ENCODE measurements around the gene TSPAN11.
"Not testable (repeated sequence)": the region's sequence is repeated elsewhere in the genome, so short reads cannot be mapped to it uniquely, and the experiment has no call there.

The TSPAN11 gene, protein sequence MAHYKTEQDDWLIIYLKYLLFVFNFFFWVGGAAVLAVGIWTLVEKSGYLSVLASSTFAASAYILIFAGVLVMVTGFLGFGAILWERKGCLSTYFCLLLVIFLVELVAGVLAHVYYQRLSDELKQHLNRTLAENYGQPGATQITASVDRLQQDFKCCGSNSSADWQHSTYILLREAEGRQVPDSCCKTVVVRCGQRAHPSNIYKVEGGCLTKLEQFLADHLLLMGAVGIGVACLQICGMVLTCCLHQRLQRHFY
- 0 to 0.12 (median 0) reads per million in 9 experiments for total RNA-seq

DNA sequence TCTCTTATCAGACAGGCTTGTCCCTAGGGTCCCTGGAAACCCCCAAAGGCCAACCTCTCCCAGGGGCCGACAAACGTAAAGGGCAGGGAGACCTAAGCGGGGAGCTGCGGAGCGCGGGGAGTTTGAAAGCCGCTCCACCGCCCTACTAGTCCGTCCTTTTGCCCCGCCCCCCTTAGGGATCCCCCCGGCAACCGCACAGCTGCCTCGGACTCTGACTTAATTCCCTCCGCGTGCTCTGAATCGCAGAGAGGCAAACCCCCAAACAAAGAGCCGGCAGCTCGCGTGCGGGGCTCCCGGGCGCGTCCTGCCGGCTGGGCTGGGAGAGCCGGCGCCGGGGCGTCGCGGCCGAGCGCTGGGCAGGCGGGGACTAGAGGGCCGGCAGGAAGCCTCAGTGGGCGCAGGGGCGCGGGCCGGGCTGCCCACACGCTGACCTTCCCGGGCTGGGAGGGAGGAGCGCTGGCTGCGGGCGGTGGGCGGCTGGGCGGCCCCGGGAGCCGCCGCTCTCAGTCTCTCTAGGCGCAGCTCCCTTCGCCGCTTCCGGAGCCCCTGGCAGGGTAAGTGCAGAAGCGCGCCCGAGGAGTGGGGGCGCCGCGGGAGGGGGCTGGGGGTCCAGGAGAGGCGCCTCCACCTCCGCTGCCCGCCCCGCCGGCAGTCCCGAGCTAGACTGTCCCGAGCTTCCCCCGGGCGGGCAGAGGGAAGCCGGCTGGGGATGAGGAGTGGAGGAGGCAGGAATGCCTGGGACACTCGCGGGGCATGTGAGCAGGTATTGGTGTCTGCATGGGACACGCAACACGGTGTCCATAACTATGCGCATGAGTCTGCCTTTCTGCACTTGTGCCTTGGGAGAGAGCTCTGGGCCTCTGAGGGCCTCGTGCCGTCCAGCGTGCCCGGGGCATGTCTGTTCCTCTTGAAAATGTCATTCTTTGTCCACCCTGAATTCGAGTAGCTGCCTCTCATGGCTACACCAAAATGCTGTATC, at the start of gene TSPAN11:
TSS of gene TSPAN11 (plus strand) at position 506 of the 979 bp plus-strand sequence. CDS start 27,244 bp downstream, outside the sequence.
- no peak within 1 kb of the TSS for H3K4me3 Mint-ChIP-seq
- no peak for ATAC-seq (replicated peaks)
- no peaks in the 10 kb centered on the region for H3K4me1 Mint-ChIP-seq (ENCODE audit: low read depth in 2 of 2)
- peaks cover 0 to 3% of the 10 kb centered on the region in 2 donors for H3K9me3 Mint-ChIP-seq
- no peak for DNase-seq
- H3K27me3 Mint-ChIP-seq = peaks cover 53 to 83% of the 10 kb centered on the region in 2 donors
- H3K27ac Mint-ChIP-seq = no peak within 1 kb of the TSS
- no peaks in the 10 kb centered on the region for H3K36me3 Mint-ChIP-seq (ENCODE audit: insufficient read depth)

DNA sequence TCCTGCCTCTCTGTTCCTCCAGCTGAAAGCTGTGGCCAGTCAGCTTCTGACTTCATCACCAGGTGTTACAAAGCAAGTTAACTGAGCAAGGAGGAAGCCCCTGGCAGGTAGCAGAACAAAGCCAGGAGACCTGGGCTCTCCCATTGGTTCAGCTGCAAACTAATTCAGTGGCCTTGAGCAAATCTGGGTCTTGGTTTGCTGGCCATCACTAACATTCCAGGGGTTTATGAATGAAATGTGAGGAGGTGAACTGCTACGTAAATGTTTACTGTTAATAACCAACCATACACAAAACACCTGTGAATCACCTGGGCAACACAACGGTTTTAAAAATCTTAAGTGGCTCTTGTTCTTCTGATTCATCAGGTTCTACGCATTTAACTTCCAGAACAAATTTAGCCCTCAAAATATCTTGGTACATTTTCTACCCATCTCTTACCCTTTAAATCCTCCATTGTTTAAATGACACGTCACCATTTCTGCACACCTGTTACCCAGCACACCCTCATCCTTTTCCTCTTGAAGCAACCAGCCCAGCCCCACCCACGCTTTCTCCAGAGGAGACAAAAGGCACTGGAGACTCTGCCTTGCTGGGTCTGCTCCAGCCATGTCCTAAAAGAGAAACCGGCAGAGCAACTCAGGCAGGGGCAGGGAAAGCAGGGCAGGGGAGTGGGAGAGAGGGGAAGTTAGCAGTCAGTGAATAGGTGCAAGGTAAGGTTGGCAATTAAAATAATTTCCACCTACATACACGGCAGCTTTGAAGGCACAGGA, 49.3 kb upstream of the TSPAN11 start:
- DNase-seq (no peak), ATAC-seq (replicated peaks) (no peak)
- Mint-ChIP-seq H3K4me1 (ENCODE audit: low read depth in 2 of 2) (no peaks in the 10 kb centered on the region), H3K36me3 (ENCODE audit: insufficient read depth) (no peaks in the 10 kb centered on the region), H3K27me3 (peaks cover 36 to 59% of the 10 kb centered on the region in 2 donors), H3K27ac (no peak overlapping the region), H3K9me3 (no peaks in the 10 kb centered on the region), H3K4me3 (no peak overlapping the region)

DNA sequence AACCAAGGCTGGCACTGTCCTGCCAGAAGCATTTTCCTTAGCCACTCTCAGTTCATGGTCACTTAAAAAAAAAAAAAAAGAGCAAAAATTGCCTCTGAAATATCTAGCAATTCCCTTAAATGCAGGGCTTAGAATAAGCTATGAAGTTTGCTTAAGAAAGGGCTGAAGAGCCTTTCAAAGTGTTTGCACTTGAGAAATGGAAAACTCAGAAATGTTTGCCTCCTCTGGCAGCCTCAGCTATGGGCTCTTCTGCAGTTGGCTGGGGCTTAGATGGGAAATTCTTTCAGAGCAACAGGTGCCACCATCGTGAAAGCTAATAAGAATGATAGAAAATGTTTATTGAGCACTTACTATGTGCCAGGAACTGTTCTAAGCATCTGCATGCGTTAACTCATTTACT, 48.5 kb upstream of the TSPAN11 start:
- Mint-ChIP-seq H3K36me3 (ENCODE audit: insufficient read depth) (no peaks in the 10 kb centered on the region), H3K27ac (no peak overlapping the region), H3K4me3 (no peak overlapping the region), H3K4me1 (ENCODE audit: low read depth in 2 of 2) (no peaks in the 10 kb centered on the region), H3K27me3 (peaks cover 36 to 59% of the 10 kb centered on the region in 2 donors), H3K9me3 (no peaks in the 10 kb centered on the region)
- no peak for ATAC-seq (replicated peaks)
- no peak for DNase-seq

DNA sequence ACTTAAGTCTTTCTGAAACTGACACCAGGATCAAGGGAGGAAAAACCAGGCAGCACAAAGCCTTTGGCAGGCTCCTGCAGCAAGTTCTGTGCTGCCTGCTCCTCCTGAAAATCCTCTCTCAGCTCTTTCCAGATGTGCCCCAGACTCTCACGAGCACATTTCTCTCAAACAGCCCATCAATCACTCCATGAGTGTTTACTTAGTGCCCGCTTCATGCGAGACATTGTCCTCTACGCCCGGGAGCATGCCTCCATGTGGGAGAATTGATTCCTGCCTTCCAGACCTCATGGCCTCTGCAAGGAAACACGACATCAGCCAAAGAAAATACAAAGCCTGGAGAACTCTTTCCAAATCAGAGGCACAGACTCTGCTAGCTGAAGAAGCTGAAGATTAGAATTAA, 46.5 kb upstream of the TSPAN11 start:
- no peak for DNase-seq
- Mint-ChIP-seq H3K4me1 (ENCODE audit: low read depth in 2 of 2) (no peaks in the 10 kb centered on the region), H3K27me3 (peaks cover 36 to 71% of the 10 kb centered on the region in 2 donors), H3K4me3 (no peak overlapping the region), H3K36me3 (ENCODE audit: insufficient read depth) (no peaks in the 10 kb centered on the region), H3K9me3 (peaks cover 0 to 5% of the 10 kb centered on the region in 2 donors), H3K27ac (no peak overlapping the region)
- ATAC-seq (replicated peaks) = no peak

DNA sequence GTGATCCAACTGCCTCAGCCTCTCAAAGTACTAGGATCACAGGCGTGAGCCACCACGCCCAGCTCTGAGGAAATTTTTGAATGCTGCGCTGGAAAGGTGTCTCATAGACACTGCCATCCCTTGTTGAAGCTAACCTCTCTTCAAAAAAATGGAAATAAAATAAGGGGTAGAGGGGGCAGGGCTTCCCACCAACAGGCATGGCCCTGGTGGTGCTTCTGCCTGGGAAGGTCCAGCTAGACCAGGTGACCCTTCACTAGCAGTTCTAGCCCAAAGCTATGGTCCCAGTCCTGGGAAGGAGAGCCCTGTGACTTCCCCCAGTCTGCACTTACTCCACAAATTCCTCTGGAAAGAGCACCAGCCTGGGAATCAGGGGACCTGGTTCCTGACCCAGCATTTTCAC, 45.7 kb upstream of the TSPAN11 start:
- Mint-ChIP-seq H3K27me3 (peaks cover 31 to 68% of the 10 kb centered on the region in 2 donors), H3K9me3 (peaks cover 0 to 5% of the 10 kb centered on the region in 2 donors), H3K36me3 (ENCODE audit: insufficient read depth) (no peaks in the 10 kb centered on the region), H3K4me1 (ENCODE audit: low read depth in 2 of 2) (no peaks in the 10 kb centered on the region), H3K27ac (no peak overlapping the region), H3K4me3 (no peak overlapping the region)
- ATAC-seq (replicated peaks) (no peak), DNase-seq (no peak)

DNA sequence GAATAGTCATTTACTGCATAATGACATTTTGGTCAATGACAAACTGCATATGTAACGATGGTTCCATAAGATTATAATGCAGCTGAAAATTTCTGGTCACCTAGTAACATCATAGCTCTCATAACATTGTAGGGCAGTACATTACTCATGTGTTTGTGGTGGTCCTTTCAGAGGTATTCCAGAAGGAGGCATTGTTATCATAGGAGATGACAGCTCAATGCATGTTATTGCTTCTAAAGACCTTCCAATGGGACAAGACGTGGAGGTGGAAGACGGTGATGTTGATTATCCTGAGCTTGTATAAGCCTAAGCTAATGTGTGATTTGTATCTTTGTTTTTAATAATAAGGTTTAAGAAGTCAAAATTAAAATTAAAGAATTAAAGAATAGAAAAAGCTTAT, 43.8 kb upstream of the TSPAN11 start:
- Mint-ChIP-seq H3K27ac (no peak overlapping the region), H3K36me3 (ENCODE audit: insufficient read depth) (no peaks in the 10 kb centered on the region), H3K9me3 (peaks cover 5 to 16% of the 10 kb centered on the region in 2 donors), H3K4me3 (no peak overlapping the region), H3K4me1 (ENCODE audit: low read depth in 2 of 2) (no peaks in the 10 kb centered on the region), H3K27me3 (peaks cover 13 to 49% of the 10 kb centered on the region in 2 donors)
- ATAC-seq (replicated peaks) (no peak), DNase-seq (no peak)

DNA sequence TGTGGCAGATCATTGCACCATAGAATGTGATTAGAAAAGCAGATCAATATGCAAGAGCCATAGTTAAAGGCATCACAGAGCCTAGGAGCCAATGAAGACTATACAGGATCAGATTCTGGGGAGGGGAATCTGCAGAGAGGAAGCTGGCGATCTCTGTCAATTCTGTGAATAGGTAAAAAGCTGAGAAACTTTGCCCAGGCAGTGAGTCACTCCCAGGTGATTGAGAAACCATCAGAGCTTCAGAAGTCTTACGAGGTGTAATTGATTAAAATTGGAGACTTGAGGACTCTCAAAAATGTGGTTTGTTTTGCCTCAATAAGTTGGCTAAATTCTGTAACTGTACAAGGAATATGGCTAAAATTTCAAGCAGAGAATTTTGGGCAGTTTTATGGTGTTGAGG, 41.7 kb upstream of the TSPAN11 start:
- ATAC-seq (replicated peaks) = no peak
- no peak overlapping the region for H3K4me3 Mint-ChIP-seq

DNA sequence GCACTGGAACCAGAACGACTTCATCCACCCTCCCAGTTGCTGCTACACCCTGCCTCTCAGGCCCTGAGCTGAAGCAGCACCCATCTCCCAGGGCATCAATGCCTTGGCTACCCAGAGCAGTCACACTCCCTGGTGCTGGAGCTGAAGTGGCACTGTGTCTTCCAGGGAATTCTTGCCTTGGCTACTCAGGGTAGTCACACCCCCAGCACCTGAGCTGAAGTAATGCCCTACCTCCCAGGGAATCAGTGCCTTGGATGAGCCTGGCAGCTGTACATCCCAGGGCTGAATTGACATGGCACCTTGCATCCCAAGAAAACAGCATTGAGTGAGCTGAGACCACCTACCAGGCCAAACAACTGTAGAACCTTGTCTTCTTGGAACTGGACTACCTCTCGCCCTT, 41.2 kb upstream of the TSPAN11 start:
- H3K27me3 Mint-ChIP-seq = peaks cover under 1 to 31% of the 10 kb centered on the region in 2 donors
- no peaks in the 10 kb centered on the region for H3K4me1 Mint-ChIP-seq (ENCODE audit: low read depth in 2 of 2)
- H3K4me3 Mint-ChIP-seq = no peak overlapping the region
- H3K27ac Mint-ChIP-seq = no peak overlapping the region
- no peaks in the 10 kb centered on the region for H3K36me3 Mint-ChIP-seq (ENCODE audit: insufficient read depth)
- no peak for DNase-seq
- peaks cover 9 to 16% of the 10 kb centered on the region in 2 donors for H3K9me3 Mint-ChIP-seq
- ATAC-seq (replicated peaks) = no peak

More for the DNA sequence above, 41.7 kb upstream of the TSPAN11 start:
- H3K9me3 Mint-ChIP-seq = peaks cover 8 to 16% of the 10 kb centered on the region in 2 donors
- no peak overlapping the region for H3K27ac Mint-ChIP-seq
- DNase-seq = no peak
- H3K4me1 Mint-ChIP-seq (ENCODE audit: low read depth in 2 of 2) = no peaks in the 10 kb centered on the region
- H3K27me3 Mint-ChIP-seq = peaks cover 6 to 36% of the 10 kb centered on the region in 2 donors
- H3K36me3 Mint-ChIP-seq (ENCODE audit: insufficient read depth) = no peaks in the 10 kb centered on the region

DNA sequence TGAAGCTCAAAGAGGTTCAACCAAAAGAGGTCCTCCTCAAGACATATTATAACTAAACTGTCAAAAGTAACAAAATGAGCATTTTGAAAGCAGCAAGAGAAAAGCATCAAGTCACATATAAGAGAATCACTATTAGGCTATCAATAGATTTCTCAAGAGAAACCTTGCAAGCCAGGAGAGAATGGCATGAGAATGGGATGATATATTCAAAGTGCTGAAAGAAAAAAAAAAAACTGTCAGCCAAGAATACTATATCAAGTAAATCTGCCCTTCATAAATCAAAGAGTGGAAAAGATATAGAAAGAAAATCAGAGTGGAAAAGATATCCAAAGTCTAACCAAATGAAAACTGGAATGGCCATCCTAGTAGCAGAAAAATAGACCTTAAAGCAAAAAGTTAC, 39.3 kb upstream of the TSPAN11 start:
- no peak overlapping the region for H3K27ac Mint-ChIP-seq

DNA sequence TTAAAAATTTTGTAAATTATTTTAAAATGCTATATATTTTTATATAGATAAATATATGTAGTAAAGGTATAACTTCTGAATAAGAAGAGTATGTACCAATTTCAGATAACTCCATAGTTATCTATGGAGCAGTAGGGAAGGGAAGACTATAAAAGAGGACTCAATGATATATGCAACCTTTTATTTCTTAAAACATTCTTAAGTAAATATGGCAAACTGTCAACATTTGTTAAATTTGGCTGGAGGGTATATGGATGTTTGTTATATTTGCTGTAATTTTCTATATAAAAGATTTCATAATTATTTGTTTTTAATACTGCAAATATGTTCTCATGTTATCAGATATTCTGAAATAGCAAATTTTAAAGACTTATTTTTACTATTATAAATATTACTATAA, 38.3 kb upstream of the TSPAN11 start:
- Mint-ChIP-seq H3K9me3 (peaks cover 9 to 16% of the 10 kb centered on the region in 2 donors), H3K4me1 (ENCODE audit: low read depth in 2 of 2) (no peaks in the 10 kb centered on the region), H3K27ac (no peak overlapping the region), H3K36me3 (ENCODE audit: insufficient read depth) (no peaks in the 10 kb centered on the region), H3K27me3 (peaks cover 7 to 16% of the 10 kb centered on the region in 2 donors), H3K4me3 (no peak overlapping the region)
- ATAC-seq (replicated peaks) = no peak
- no peak for DNase-seq

More for the DNA sequence above, 39.3 kb upstream of the TSPAN11 start:
- DNase-seq (no peak), ATAC-seq (replicated peaks) (no peak)
- no peaks in the 10 kb centered on the region for H3K36me3 Mint-ChIP-seq (ENCODE audit: insufficient read depth)
- no peak overlapping the region for H3K4me3 Mint-ChIP-seq
- H3K4me1 Mint-ChIP-seq (ENCODE audit: low read depth in 2 of 2) = no peaks in the 10 kb centered on the region
- peaks cover 9 to 16% of the 10 kb centered on the region in 2 donors for H3K9me3 Mint-ChIP-seq
- H3K27me3 Mint-ChIP-seq = peaks cover 6 to 16% of the 10 kb centered on the region in 2 donors

DNA sequence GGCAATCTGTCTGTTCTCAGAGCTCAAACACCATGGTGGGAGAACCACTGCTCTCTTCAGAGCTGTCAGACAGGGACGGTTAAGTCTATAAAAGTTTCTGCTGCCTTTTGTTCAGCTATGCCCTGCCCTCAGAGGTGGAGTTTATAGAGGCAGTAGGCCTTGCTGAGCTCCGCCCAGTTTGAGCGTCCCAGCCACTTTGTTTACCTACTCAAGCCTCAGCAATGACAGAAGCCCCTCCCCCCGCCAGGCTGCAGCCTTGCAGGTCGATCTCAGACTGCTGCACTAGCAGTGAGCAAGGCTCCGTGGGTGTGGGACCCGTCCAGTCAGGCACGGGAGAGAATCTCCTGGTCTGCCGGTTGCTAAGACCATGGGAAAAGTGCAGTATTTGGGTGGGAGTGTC, 32.0 kb upstream of the TSPAN11 start:
- not testable (repeated sequence) for H3K4me3 Mint-ChIP-seq; H3K9me3 Mint-ChIP-seq; H3K36me3 Mint-ChIP-seq (ENCODE audit: insufficient read depth); ATAC-seq (replicated peaks); DNase-seq; H3K4me1 Mint-ChIP-seq (ENCODE audit: low read depth in 2 of 2); H3K27ac Mint-ChIP-seq
- H3K27me3 Mint-ChIP-seq = peaks cover 43 to 46% of the 10 kb centered on the region in 2 donors

DNA sequence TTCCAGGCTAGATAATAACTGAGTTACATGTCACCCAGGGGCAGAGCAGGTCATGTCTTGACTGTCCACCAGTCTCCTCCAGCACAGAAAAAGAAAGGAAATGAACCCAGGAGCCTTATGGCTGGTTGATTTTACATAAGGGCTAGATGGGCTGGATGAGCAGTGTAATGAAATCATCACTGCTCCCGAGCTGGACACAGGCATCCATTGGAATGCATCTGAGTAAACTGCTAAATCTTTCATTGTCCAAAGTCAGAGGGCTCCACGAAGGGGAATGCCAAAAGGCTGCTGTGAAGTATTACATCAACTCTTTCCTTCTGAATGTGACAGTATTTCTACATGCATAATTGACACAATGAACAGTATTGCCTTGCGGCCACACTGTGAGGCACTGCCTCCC, 30.1 kb upstream of the TSPAN11 start:
- DNase-seq (no peak), ATAC-seq (replicated peaks) (no peak)
- Mint-ChIP-seq H3K27ac (no peak overlapping the region), H3K4me1 (ENCODE audit: low read depth in 2 of 2) (no peaks in the 10 kb centered on the region), H3K36me3 (ENCODE audit: insufficient read depth) (no peaks in the 10 kb centered on the region), H3K9me3 (no peaks in the 10 kb centered on the region), H3K4me3 (no peak overlapping the region), H3K27me3 (peaks cover 43 to 55% of the 10 kb centered on the region in 2 donors)

DNA sequence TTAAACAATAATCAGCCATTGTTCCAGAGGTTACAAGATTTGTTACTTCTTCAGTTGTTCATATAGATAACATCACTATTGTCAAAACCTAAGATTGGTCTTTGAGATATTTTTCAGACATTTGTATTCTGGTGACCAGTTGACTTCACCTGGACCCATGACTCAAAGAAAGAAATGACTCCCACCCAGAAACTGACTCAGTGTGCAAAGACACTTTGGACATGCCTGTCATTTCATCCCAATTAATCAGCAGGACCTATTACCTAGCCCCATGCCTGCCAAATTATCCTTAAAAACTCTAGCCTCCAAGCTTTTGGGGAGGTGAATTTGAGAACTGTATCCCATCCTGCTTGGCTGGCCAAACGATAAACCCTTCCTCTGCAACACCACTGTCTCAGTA, 27.7 kb upstream of the TSPAN11 start:
- Mint-ChIP-seq H3K4me1 (ENCODE audit: low read depth in 2 of 2) (no peaks in the 10 kb centered on the region), H3K27ac (no peak overlapping the region), H3K27me3 (peaks cover 37 to 43% of the 10 kb centered on the region in 2 donors)

More for the DNA sequence above, 27.7 kb upstream of the TSPAN11 start:
- no peak for ATAC-seq (replicated peaks)
- DNase-seq = no peak
- H3K4me3 Mint-ChIP-seq = no peak overlapping the region
- H3K9me3 Mint-ChIP-seq = no peaks in the 10 kb centered on the region
- H3K36me3 Mint-ChIP-seq (ENCODE audit: insufficient read depth) = no peaks in the 10 kb centered on the region
